ENCODE results near the gene ADAMTS13.

DNA sequence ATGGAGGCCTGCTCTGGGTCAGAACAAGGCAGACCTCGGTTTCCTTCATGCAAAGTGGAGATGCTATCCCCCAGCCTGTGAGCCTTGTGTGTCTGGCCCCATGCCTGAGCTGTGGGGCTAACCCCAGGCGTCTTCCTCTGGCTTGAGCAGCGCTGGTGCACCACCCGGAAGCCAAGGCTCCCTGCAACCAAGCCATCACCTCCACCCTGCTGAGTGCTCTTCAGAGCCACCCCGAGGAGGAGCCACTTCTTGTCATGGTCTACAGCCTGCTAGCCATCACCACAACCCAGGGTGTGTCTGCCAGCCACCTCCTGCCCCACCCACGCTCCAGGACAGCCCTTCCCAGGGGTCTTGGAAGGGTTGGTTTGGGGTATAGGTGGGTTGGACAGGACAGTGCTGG lies 20.6 kb upstream of the ADAMTS13 start:
- TF ChIP-seq, protein P1, sequence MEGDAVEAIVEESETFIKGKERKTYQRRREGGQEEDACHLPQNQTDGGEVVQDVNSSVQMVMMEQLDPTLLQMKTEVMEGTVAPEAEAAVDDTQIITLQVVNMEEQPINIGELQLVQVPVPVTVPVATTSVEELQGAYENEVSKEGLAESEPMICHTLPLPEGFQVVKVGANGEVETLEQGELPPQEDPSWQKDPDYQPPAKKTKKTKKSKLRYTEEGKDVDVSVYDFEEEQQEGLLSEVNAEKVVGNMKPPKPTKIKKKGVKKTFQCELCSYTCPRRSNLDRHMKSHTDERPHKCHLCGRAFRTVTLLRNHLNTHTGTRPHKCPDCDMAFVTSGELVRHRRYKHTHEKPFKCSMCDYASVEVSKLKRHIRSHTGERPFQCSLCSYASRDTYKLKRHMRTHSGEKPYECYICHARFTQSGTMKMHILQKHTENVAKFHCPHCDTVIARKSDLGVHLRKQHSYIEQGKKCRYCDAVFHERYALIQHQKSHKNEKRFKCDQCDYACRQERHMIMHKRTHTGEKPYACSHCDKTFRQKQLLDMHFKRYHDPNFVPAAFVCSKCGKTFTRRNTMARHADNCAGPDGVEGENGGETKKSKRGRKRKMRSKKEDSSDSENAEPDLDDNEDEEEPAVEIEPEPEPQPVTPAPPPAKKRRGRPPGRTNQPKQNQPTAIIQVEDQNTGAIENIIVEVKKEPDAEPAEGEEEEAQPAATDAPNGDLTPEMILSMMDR (IDR thresholded peaks at IDR 0.05) = no peak
- no peak for TF ChIP-seq POLR2A (IDR thresholded peaks at IDR 0.05)
